Measurements from ENCODE around the gene TRIM67.
A peak's percentile ranks its signal among the peaks of the same experiment; 100 is the strongest.
"Not testable (repeated sequence)": the region's sequence is repeated elsewhere in the genome, so short reads cannot be mapped to it uniquely, and the experiment has no call there.

The TRIM67 gene

DNA sequence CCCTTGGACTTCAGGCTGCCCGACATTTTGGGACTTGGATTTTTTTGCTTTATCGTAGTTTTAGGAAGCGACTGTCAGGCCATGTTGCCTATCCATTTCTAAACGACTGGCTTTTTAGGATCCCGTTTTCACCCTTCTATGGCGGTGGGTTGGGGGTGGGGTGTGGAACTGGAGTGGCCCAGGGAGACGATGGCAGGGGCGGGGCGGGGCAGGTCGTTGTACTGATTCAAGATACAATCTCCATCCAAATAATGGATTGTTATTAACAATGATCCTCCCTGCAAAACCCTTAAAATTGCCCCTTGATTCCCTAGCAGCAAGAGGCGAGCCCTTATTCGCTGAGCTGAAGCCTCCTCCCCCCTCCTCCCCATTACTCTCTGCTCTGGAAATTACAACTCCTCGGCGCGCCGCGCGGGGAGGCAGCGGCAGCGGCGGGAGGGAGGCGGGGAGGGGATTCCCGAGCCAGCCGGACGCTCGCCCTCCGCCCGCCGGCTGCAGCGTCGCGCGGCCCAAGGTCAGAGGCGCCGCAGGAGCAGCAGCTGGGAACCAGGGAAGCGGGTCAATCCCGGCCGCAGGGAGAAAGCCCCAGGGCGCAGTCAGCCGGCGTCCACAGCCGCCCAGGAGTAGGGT lies at the start of gene TRIM67:
Gene TRIM67 (plus strand): TSS at position 392 of the 630 bp plus-strand sequence. CDS start 912 bp downstream, outside the sequence.
- DNase-seq, result peak; percentile 37

DNA sequence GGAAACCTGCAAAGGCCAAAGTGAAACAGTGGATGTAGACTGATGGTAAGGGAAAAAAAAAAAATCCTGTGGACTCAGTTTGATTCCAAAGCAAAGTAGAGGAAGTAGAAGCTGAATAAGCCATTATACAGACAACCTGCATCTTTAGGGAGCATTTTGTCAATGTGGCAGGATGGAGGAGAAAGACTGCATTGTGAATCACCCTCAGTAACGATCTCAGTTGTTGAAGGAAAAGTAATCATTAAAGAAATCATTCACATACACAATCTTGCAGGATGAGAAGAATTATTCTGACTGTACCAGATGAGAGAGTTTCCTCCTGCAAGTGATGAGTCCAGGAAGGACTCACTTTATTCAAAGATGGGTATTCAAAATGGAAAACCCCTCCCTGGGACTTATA lies 45.1 kb upstream of the TRIM67 start:
- no peak for DNase-seq

DNA sequence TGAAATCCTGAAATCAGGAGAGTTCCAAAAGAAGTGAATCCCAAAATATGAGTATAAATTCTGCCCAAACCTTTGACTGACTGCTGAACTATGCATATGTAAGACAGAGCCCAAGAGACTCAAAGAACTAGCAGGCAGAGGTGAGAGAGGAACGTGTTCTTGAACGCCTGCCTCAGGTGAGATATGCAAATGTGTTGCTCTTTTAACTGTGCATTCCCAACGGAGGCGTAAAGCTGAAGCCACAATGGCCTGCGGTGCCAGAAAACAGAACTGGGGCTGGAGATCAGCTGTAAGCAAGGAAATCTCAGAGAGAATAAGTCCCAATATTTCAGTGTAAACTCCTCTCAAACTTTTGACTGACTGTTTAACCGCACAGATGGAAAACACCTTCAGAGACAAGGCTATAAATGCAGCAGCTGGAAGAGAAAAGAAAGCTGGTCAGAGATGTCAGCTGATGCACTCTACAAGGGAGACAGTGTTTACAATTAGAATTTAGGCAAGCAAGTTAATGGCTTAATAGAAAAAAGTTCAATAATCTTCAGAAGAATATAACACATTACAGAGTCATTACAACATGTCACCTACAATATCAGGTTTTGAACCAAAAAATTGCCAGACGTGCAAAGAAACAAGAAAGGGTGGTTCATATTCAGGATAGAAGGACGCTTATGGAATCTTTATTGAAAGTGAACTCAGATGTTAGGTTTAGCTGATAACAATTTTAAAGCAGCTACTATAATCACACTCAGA lies 43.0 kb upstream of the TRIM67 start:
- DNase-seq, result no peak

GRCh38 chr1:231121533-231121932 lies 40.3 kb upstream of the TRIM67 start:
- DNase-seq, result no peak

DNA sequence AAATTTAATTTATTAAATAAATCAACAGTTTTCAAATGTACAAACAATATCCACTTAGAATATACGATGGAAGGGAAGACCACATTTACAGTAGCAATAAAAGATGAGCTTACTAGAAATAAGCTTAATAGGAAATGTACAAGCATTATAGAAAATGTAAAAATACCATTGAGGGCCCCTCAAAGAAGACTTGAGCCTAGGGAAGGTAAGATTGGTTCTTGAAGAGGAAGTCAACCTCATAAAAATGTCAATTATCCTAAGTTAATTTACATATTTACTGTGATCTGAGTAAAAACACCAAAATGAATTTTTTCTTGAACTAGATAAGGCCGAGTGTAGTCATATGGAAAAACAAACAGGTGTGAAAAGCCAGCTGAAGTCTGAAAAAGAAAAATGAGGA lies 39.7 kb upstream of the TRIM67 start:
- DNase-seq, result no peak

- no peak for DNase-seq
Observed at GRCh38 chr1:231124746-231125145, 37.1 kb upstream of the TRIM67 start.

DNA sequence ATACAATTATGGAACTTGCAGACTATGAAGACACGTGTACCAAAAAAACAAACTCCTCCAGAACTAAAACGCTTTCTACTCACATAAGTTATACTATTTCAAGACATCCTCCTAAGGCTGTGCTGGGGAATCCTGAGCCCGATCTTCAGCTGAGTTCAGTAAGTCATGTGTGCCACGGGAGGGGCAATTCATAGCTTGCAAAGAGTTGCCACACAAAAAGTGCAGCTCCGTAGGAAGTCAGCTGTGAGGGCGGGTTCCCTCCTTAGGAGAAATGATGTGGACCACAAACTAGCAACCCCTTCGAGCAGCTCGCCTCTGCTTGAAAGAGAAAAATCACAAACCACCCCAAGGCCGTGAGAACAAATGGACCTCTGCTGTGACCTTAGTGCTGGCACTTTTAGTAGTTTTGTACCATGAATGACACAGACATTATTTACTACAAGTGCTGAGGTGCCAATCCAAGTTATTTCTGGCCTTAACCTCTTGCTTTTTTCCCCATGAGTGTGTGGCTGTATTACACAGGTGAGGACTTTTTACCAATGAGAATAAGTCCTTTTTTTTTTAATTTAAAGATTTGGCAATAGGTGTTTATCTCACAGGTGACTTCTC lies 35.8 kb upstream of the TRIM67 start:
- no peak for DNase-seq

- DNase-seq, result not testable (repeated sequence)
Observed at GRCh38 chr1:231127106-231127505, 34.8 kb upstream of the TRIM67 start.

DNA sequence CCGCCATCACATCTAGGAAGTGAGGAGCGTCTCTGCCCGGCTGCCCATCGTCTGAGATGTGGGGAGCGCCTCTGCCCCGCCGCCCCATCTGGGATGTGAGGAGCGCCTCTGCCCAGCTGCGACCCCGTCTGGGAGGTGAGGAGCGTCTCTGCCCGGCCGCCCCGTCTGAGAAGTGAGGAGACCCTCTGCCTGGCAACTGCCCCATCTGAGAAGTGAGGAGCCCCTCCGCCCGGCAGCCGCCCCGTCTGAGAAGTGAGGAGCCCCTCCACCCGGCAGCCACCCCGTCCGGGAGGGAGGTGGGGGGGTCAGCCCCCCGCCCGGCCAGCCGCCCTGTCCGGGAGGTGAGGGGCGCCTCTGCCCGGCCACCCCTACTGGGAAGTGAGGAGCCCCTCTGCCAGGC lies 33.4 kb upstream of the TRIM67 start:
- DNase-seq, result not testable (repeated sequence)

DNA sequence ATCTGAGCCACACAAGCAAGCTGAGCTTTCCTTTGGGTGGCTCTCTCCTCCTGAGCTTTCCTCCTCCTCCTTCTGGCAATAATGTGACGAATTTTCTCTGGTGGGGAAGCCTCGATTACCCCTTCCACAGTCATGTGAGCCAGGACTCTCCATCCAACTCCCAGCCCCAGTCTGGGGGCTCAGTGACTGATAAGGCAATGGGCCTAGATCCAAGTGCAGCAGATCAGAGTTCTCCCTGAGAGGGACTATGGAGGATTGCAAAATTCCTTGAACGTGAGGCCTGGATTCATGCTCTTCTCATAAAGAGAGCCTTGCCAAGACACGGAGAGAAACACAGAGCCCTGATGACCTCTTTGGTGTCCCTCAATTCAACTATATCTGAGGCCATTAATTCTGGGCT lies 31.3 kb upstream of the TRIM67 start:
- DNase-seq, result no peak

GRCh38 chr1:231132591-231132990 lies 29.3 kb upstream of the TRIM67 start:
- DNase-seq, result not testable (repeated sequence)

GRCh38 chr1:231134624-231135023 lies 27.2 kb upstream of the TRIM67 start:
- DNase-seq, result no peak

DNA sequence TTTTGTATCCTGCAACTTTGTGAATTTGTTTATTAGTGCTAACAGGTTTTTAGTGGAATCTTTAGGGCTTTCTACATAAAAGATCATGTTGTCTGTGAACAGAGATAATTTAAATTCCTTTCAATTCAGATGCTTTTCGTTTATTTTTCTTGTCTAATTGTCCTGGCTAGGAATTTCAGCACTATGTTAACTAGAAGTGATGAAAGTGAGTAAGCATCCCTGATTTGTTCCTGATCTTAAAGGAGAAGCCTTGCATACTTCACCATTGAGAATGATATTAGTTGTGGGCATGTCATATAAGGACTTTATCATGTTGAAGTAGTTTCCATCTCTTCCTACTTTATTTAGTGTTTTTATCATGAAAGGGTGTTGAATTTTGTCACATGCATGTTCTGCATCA lies 23.6 kb upstream of the TRIM67 start:
- DNase-seq, result no peak

GRCh38 chr1:231139125-231139649 lies 22.7 kb upstream of the TRIM67 start:
- no peak for DNase-seq

DNA sequence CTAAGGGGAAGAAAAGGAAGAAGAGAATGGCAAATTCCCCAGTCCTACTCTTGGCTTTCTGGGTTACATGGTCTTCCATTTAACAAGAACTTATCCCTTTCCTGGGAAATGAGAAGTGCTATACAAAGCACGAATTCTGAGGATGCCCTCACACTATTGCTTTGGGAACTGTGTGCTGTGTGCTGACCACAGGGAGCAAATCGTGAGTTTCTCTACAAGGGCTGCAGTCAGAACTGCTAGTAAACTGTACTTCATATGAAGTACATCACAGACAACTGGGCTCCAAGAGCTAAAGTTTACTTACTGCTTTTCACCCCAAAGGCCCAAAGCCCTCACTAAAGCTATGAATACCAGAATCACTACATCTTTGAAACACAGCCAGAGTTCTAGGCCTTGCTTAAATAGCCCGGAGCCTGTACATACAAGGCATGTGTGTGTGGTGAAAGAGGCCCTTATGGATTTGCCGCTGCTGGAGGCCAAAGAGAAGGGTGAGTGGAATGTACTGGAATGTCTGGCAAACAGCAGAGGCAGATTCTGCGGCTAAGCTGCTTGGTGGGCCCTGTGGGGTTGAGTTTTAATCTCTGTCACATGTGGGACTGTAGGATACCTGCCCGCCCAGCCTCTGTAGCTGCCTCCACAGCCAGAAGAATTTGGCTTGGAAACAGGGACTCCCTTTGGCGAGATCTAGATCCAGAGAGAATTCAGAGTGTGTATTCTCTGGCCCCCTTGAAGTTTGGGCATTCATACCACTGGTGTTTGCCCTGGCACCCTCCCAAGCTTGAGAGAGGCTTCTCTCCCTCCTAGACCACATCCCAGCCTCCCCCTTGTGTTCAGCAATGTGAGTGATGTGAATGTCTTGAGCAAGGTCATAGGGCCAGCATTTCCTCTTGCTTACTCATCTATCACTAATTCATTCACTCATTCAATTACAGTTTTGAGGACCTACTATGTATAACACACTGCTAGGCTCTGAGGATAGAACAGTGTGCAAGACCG lies 21.9 kb upstream of the TRIM67 start:
- DNase-seq, result no peak

GRCh38 chr1:231144416-231145193 lies 17.3 kb upstream of the TRIM67 start:
- DNase-seq, result no peak

DNA sequence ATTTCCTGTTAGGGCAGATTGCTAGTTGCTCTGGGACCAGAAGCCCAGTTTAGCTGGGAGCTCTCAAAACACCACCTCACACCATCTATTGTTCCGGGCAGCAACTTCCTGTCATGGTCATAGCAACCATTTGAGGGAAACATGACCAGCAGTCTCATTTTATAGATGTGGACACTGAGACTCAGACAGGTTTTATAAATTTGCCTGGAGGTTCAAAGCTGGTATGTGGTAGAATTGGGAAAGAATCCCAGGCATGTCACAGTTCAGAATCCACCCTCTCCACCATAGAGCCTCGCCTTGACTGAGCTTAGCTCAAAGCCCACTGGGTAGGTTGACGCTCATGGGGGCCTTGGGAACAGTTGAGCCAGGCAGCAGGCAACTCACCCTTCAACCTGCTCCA lies 14.0 kb upstream of the TRIM67 start:
- DNase-seq, result no peak

DNA sequence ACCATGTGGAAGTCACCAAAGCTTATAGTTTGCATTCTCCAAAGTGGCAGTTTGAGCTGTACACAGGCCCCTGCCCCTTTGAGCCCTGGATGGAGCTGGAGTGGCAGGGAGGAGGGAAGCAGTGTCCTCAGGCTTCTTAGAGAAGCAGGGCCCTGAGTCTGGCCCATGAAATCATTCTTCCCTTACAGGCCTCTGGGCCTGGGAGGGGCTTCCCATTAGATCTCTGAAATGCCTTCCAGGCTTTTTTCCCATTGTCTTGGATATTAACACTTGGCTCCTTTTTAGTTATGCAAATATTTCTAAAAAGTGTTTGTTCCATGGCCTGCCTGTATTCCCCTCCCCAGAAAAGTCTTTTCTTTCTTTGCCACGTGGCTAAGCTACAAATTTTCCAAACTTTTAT lies 10.0 kb upstream of the TRIM67 start:
- no peak for DNase-seq

GRCh38 chr1:231153726-231154125 lies 8.1 kb upstream of the TRIM67 start:
- DNase-seq, result no peak

- DNase-seq, result no peak
Observed at GRCh38 chr1:231155808-231156207, 6.0 kb upstream of the TRIM67 start.

DNA sequence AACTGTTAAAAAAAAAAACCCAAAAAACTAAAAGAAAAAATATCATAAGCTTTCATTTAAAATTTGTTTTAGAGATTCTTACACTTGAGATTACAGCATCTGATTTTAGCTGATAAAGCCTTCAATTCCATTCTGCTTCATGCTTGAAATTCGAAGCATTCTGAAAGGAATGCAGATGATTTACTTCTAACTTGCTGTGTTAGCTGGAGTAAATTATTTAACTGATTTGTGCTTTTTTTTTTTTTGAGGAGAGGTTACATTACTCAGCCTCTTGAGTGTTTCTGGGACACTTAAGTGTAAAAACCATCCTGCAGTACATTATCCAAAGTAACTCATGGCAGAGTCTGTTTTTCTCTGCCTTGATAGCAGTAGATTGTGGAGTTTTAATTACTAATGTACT lies 4.5 kb upstream of the TRIM67 start:
- no peak for DNase-seq

DNA sequence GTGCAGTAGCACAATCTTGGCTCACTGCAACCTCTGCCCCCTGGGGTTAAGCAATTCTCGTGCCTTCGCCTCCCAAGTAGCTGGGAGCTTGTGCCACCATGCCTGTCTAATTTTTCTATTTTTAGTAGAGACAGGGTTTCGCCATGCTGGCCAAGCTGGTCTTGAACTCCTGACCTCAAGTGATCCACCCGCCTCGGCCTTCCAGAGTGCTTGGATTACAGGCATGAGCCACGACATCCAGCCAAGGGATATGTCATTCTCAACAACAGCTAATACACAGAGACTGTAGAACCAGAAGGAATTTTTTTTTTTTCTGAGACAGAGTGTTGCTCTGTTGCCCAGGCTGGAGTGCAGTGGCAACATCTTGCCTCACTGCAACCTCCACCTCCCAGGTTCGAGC lies 3.7 kb upstream of the TRIM67 start:
- DNase-seq, result not testable (repeated sequence)

Data from suppressor macrophage treated with lipopolysaccharide for 4 hours (primary cell).